ENCODE data around the gene KISS1R. TPM values are rescaled to one million over a fixed set of nuclear protein-coding genes. Genes with fewer than 3 reads are reported as not detected.

Gene KISS1R
- total RNA-seq, result not detected

- H3K27ac ChIP-seq (replicated peaks in 1 of 4), result no peak within 1 kb of the TSS
- H3K4me3 ChIP-seq, result peak within 1 kb of the TSS; percentile 30 to 52 (median 43)
- WGBS, result no CpG with 5 or more reads among the region's 87 CpGs
- no peaks in the 10 kb centered on the region for H3K36me3 ChIP-seq
- no peak for DNase-seq (ENCODE audit: extremely low spot score)
- no peaks in the 10 kb centered on the region for H3K9me3 ChIP-seq
- intact Hi-C loops (cut with DNase I), result no loop called here
- H3K4me1 ChIP-seq, result peaks cover 34 to 64% (median 57%) of the 10 kb centered on the region in 4 donors
- H3K27me3 ChIP-seq, result peaks cover 3 to 54% (median 48%) of the 10 kb centered on the region in 4 donors
- no peak for TF ChIP-seq POLR2A (IDR thresholded peaks at IDR 0.05; ENCODE audit: low read depth)
- peak; percentile 24 to 32 (median 27) for TF ChIP-seq CTCF (IDR thresholded peaks at IDR 0.05)
- TF ChIP-seq EP300 (IDR thresholded peaks at IDR 0.05), result no peak
Observed at GRCh38 chr19:917323-918151, at the start of gene KISS1R. Gene KISS1R (plus strand): TSS chr19:917333. CDS start chr19:917503, 170 bp downstream.

- Histone ChIP-seq H3K4me3 (no peak overlapping the region), H3K36me3 (peaks cover 6 to 53% (median 44%) of the 10 kb centered on the region in 4 donors), H3K9me3 (no peaks in the 10 kb centered on the region), H3K27ac (replicated peaks in 1 of 4) (peak overlapping the region in 3 of 4 donors; percentile 76 to 86 (median 82)), H3K4me1 (peaks cover 22 to 50% (median 46%) of the 10 kb centered on the region in 4 donors), H3K27me3 (peaks cover 0 to 4% (median 0%) of the 10 kb centered on the region in 4 donors)
- DNase-seq (ENCODE audit: extremely low spot score), result no peak
- 91% methylated on average over 11 of the region's 39 CpGs for WGBS
- TF ChIP-seq EP300 (IDR thresholded peaks at IDR 0.05), result no peak
- intact Hi-C loops (cut with DNase I), result loop anchor here (10.0 kb wide), 1 partner anchor 63 kb away; no protein-coding TSS in a partner anchor
Observed at GRCh38 chr19:867855-868457, 49.2 kb upstream of the KISS1R start.

DNA sequence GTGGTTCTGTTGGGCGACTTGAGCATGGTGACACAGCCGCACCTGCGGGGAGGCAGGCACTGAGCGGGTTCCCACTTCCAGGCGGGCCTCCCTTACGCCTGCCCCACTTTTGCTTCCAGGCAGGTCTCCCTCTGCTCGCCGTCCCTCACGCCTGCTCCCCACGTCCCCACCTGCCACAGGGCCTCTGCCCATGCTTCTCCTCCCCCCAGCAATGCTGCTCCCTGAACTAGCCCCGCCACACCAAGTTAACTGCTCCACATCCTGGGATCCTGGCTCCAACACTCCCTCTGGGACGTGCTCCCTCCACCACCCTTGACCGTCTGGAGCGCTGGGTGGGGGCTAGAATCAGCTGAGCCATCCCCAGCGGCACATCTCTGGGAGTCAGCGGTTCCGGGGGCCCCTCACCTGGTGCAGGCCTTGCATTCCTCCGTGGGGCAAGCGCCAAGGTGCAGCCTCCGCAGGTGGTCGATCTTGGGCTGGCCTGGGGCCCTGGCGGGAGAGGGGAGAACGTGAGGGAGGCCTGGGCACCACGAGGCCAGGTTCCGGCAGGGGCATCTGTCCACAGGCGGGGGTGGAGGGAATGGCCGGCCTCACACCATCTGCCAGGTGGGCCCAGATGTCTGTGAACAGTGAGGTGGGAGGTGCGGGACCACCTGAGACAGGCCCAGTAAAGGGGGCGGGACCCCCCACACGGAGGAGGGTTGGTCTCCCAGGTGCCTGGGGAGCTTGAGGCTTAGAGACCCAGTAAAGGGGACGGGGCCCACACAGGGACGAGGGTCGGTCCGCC, 48.5 kb upstream of the KISS1R start:
- whole genome bisulfite sequencing, result 92% methylated on average over 33 of the region's 34 CpGs
- no peaks in the 10 kb centered on the region for H3K27me3 ChIP-seq
- DNase-seq (ENCODE audit: extremely low spot score), result no peak
- H3K9me3 ChIP-seq, result no peaks in the 10 kb centered on the region
- H3K4me1 ChIP-seq, result peaks cover 18 to 44% (median 41%) of the 10 kb centered on the region in 4 donors
- no peak overlapping the region for H3K4me3 ChIP-seq
- peak overlapping the region; percentile 68 to 86 (median 79) for H3K27ac ChIP-seq (replicated peaks in 1 of 4)
- intact Hi-C loops (cut with DNase I), result loop anchor here (10.0 kb wide), 1 partner anchor 64 kb away; no protein-coding TSS in a partner anchor
- H3K36me3 ChIP-seq, result peaks cover 6 to 58% (median 49%) of the 10 kb centered on the region in 4 donors
- TF ChIP-seq POLR2A (IDR thresholded peaks at IDR 0.05; ENCODE audit: low read depth) (no peak), CTCF (IDR thresholded peaks at IDR 0.05) (no peak)

GRCh38 chr19:869245-870177, 47.6 kb upstream of the KISS1R start:
- TF ChIP-seq EP300 (IDR thresholded peaks at IDR 0.05) (no peak), POLR2AphosphoS5 (IDR thresholded peaks at IDR 0.05) (peak; percentile 33 to 37), CTCF (IDR thresholded peaks at IDR 0.05) (no peak)
- Histone ChIP-seq H3K27me3 (no peaks in the 10 kb centered on the region), H3K9me3 (no peaks in the 10 kb centered on the region), H3K4me3 (no peak overlapping the region), H3K27ac (replicated peaks in 1 of 4) (peak overlapping the region; percentile 68 to 86 (median 79)), H3K36me3 (peaks cover 6 to 67% (median 58%) of the 10 kb centered on the region in 4 donors), H3K4me1 (peaks cover 16 to 37% (median 34%) of the 10 kb centered on the region in 4 donors)
- peak; percentile 96 for DNase-seq (ENCODE audit: extremely low spot score)
- WGBS, result 56% methylated on average over 21 of the region's 29 CpGs
- intact Hi-C loops (cut with DNase I), result loop anchor here (10.0 kb wide), 1 partner anchor 65 kb away; no protein-coding TSS in a partner anchor

Data from esophagus muscularis mucosa (tissue), 4 donors.